Measurements from ENCODE around the gene VPS39. TPM values are rescaled to one million over a fixed set of nuclear protein-coding genes. Genes with fewer than 3 reads are reported as not detected.

VPS39 gene
- total and polyA plus RNA-seq, 2 of the 13 experiments (the other 11 are each of a cell fraction or from before 2014, with no cell fraction given), result 22.9 to 32.0 TPM

DNA sequence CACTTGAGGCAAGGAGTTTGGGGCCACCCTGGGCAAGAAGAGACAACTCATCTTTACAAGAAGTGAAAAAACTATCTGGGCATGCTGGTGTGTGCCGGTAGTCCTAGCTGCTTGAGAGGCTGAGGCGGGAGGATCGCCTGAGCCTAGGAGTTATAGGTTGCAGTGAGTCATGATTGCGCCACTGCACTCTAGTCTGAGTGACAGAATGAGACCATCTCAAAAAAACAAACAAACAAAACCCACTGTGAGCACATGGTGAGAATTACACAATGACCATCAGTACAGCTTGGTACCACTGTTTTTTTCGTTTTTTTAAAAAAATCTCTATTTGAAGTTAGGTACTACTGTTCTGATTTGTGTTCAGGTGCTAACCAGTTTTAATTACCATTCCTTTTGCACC, 13.6 kb downstream of the VPS39 start (continued):
- TF ChIP-seq, protein P1, sequence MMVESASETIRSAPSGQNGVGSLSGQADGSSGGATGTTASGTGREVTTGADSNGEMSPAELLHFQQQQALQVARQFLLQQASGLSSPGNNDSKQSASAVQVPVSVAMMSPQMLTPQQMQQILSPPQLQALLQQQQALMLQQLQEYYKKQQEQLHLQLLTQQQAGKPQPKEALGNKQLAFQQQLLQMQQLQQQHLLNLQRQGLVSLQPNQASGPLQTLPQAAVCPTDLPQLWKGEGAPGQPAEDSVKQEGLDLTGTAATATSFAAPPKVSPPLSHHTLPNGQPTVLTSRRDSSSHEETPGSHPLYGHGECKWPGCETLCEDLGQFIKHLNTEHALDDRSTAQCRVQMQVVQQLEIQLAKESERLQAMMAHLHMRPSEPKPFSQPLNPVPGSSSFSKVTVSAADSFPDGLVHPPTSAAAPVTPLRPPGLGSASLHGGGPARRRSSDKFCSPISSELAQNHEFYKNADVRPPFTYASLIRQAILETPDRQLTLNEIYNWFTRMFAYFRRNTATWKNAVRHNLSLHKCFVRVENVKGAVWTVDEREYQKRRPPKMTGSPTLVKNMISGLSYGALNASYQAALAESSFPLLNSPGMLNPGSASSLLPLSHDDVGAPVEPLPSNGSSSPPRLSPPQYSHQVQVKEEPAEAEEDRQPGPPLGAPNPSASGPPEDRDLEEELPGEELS (CRISPR knock-in tag; IDR thresholded peaks at IDR 0.05), result peak; percentile 62; the same call in 1 of the 2 replicates
- TF ChIP-seq, protein P2, sequence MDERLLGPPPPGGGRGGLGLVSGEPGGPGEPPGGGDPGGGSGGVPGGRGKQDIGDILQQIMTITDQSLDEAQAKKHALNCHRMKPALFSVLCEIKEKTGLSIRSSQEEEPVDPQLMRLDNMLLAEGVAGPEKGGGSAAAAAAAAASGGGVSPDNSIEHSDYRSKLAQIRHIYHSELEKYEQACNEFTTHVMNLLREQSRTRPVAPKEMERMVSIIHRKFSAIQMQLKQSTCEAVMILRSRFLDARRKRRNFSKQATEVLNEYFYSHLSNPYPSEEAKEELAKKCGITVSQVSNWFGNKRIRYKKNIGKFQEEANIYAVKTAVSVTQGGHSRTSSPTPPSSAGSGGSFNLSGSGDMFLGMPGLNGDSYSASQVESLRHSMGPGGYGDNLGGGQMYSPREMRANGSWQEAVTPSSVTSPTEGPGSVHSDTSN (CRISPR knock-in tag; IDR thresholded peaks at IDR 0.05), result peak; percentile 72
- TF ChIP-seq ZNF264 (CRISPR knock-in tag; IDR thresholded peaks at IDR 0.05) (no peak), TFE3 (CRISPR knock-in tag; IDR thresholded peaks at IDR 0.05) (peak; percentile 72; the same call in 1 of the 2 replicates), SOX6 (IDR thresholded peaks at IDR 0.05) (no peak), SOX6 (CRISPR knock-in tag; IDR thresholded peaks at IDR 0.05) (peak; percentile 74), BCL6 (CRISPR knock-in tag; IDR thresholded peaks at IDR 0.05) (0 out of 2 replicates have a peak, but pooled peaks have one; percentile 31), RCOR2 (CRISPR knock-in tag; IDR thresholded peaks at IDR 0.05) (peak; percentile 45; the same call in 1 of the 2 replicates), SPEN (CRISPR knock-in tag; IDR thresholded peaks at IDR 0.05; ENCODE audit: low read depth) (no peak), MYPOP (CRISPR knock-in tag; IDR thresholded peaks at IDR 0.05) (peak; percentile 30; the same call in 1 of the 2 replicates), CEBPG (CRISPR knock-in tag; IDR thresholded peaks at IDR 0.05) (peak; percentile 93), FOSL1 (CRISPR knock-in tag; IDR thresholded peaks at IDR 0.05; ENCODE audit: borderline replicate concordance) (peak; percentile 51; the same call in 1 of the 2 replicates), MNT (IDR thresholded peaks at IDR 0.05) (peak; percentile 87), THAP7 (CRISPR knock-in tag; IDR thresholded peaks at IDR 0.05) (no peak)
- TF ChIP-seq, protein P3, sequence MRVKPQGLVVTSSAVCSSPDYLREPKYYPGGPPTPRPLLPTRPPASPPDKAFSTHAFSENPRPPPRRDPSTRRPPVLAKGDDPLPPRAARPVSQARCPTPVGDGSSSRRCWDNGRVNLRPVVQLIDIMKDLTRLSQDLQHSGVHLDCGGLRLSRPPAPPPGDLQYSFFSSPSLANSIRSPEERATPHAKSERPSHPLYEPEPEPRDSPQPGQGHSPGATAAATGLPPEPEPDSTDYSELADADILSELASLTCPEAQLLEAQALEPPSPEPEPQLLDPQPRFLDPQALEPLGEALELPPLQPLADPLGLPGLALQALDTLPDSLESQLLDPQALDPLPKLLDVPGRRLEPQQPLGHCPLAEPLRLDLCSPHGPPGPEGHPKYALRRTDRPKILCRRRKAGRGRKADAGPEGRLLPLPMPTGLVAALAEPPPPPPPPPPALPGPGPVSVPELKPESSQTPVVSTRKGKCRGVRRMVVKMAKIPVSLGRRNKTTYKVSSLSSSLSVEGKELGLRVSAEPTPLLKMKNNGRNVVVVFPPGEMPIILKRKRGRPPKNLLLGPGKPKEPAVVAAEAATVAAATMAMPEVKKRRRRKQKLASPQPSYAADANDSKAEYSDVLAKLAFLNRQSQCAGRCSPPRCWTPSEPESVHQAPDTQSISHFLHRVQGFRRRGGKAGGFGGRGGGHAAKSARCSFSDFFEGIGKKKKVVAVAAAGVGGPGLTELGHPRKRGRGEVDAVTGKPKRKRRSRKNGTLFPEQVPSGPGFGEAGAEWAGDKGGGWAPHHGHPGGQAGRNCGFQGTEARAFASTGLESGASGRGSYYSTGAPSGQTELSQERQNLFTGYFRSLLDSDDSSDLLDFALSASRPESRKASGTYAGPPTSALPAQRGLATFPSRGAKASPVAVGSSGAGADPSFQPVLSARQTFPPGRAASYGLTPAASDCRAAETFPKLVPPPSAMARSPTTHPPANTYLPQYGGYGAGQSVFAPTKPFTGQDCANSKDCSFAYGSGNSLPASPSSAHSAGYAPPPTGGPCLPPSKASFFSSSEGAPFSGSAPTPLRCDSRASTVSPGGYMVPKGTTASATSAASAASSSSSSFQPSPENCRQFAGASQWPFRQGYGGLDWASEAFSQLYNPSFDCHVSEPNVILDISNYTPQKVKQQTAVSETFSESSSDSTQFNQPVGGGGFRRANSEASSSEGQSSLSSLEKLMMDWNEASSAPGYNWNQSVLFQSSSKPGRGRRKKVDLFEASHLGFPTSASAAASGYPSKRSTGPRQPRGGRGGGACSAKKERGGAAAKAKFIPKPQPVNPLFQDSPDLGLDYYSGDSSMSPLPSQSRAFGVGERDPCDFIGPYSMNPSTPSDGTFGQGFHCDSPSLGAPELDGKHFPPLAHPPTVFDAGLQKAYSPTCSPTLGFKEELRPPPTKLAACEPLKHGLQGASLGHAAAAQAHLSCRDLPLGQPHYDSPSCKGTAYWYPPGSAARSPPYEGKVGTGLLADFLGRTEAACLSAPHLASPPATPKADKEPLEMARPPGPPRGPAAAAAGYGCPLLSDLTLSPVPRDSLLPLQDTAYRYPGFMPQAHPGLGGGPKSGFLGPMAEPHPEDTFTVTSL (CRISPR knock-in tag; IDR thresholded peaks at IDR 0.05; ENCODE audit: borderline replicate concordance), result peak; percentile 17; the same call in 1 of the 2 replicates

Measured in HepG2 (cell line).